ENCODE data around the gene MGAM2. TPM values are rescaled to one million over a fixed set of nuclear protein-coding genes. Genes with fewer than 3 reads are reported as not detected.
"Not testable (repeated sequence)": the region's sequence is repeated elsewhere in the genome, so short reads cannot be mapped to it uniquely, and the experiment has no call there.

Gene MGAM2
- not detected in 2 replicates for total RNA-seq (2014; rRNA removed)
- polyA plus RNA-seq (2012) = not detected

GRCh38 chr7:142111499-142111898 is at the start of gene MGAM2:
TSS of gene MGAM2 (plus strand) at chr7:142111718. CDS start at chr7:142116874, 5,156 bp downstream.
- DNase-seq (ENCODE audit: low read depth) = no peak

GRCh38 chr7:142063551-142064442 is 47.7 kb upstream of the MGAM2 start:
- peak; percentile 1 for DNase-seq (ENCODE audit: low read depth)

GRCh38 chr7:142066536-142066935 is 45.0 kb upstream of the MGAM2 start:
- DNase-seq (ENCODE audit: low read depth) = no peak

GRCh38 chr7:142077762-142078161 is 33.8 kb upstream of the MGAM2 start:
- no peak for DNase-seq (ENCODE audit: low read depth)

- no peak for DNase-seq (ENCODE audit: low read depth)
Observed at GRCh38 chr7:142083605-142084004, 27.9 kb upstream of the MGAM2 start.

- DNase-seq (ENCODE audit: low read depth) = no peak
Observed at GRCh38 chr7:142085428-142085827, 26.1 kb upstream of the MGAM2 start.

- no peak for DNase-seq (ENCODE audit: low read depth)
Observed at GRCh38 chr7:142088022-142088714, 23.4 kb upstream of the MGAM2 start.

GRCh38 chr7:142089035-142089434 is 22.5 kb upstream of the MGAM2 start:
- no peak for DNase-seq (ENCODE audit: low read depth)

GRCh38 chr7:142091961-142092360 is 19.6 kb upstream of the MGAM2 start:
- no peak for DNase-seq (ENCODE audit: low read depth)

GRCh38 chr7:142094861-142095260 is 16.7 kb upstream of the MGAM2 start:
- peak; percentile 8 for DNase-seq (ENCODE audit: low read depth)

GRCh38 chr7:142097571-142097970 is 13.9 kb upstream of the MGAM2 start:
- no peak for DNase-seq (ENCODE audit: low read depth)

- no peak for DNase-seq (ENCODE audit: low read depth)
Observed at GRCh38 chr7:142098004-142098403, 13.5 kb upstream of the MGAM2 start.

GRCh38 chr7:142099347-142099746 is 12.2 kb upstream of the MGAM2 start:
- not testable (repeated sequence) for DNase-seq (ENCODE audit: low read depth)

- DNase-seq (ENCODE audit: low read depth) = no peak
Observed at GRCh38 chr7:142100634-142101033, 10.9 kb upstream of the MGAM2 start.

GRCh38 chr7:142101794-142102193 is 9.7 kb upstream of the MGAM2 start:
- DNase-seq (ENCODE audit: low read depth) = not testable (repeated sequence)

- peak; percentile 15 for DNase-seq (ENCODE audit: low read depth)
Observed at GRCh38 chr7:142104550-142105527, 6.7 kb upstream of the MGAM2 start.

- DNase-seq (ENCODE audit: low read depth) = no peak
Observed at GRCh38 chr7:142108728-142109505, 2.6 kb upstream of the MGAM2 start.

- no peak for DNase-seq (ENCODE audit: low read depth)
Observed at GRCh38 chr7:142110098-142110497, 1.4 kb upstream of the MGAM2 start.

GRCh38 chr7:142110638-142111037 is 880 bp upstream of the MGAM2 start:
- no peak for DNase-seq (ENCODE audit: low read depth)

- DNase-seq (ENCODE audit: low read depth) = no peak
Observed at GRCh38 chr7:142112086-142112485, 568 bp downstream of the MGAM2 start.

- DNase-seq (ENCODE audit: low read depth) = no peak
Observed at GRCh38 chr7:142114207-142114606, 2.7 kb downstream of the MGAM2 start.

Measured in LHCN-M2 (cell line).